Activated T-cell treated with anti-CD3 and anti-CD28 coated beads, Interleukin-2, amount 50 U/mL, for 24 hours (primary cell): ENCODE measurements around the gene VSTM4.

Experiments
- DNase-seq: peaks from one replicate; pipeline ENCODE4 v3.0.0-alpha.2; 2020
- H3K27ac Mint-ChIP-seq: 2 replicates; pipeline ENCODE4 v1.8.0; 2020; ENCODE audit warnings: mild to moderate bottlenecking, mixed read lengths
- H3K27me3 Mint-ChIP-seq: 2 replicates; pipeline ENCODE4 v1.8.0; 2020; ENCODE audit warnings: mixed read lengths
- H3K36me3 Mint-ChIP-seq: 2 replicates; pipeline ENCODE4 v1.8.0; 2020; ENCODE audit warnings: low read depth, mixed read lengths
- H3K4me1 Mint-ChIP-seq: 2 replicates; pipeline ENCODE4 v1.8.0; 2020; ENCODE audit warnings: low read depth, mixed read lengths
- H3K4me3 Mint-ChIP-seq: 2 replicates; pipeline ENCODE4 v1.8.0; 2020; ENCODE audit warnings: mild to moderate bottlenecking, moderate library complexity, mixed read lengths
- H3K9me3 Mint-ChIP-seq: 2 replicates; pipeline ENCODE4 v1.8.0; 2020; ENCODE audit warnings: mixed read lengths

Gene VSTM4

GRCh38 chr10:49115015-49115795 is at the start of gene VSTM4:
Gene VSTM4 (minus strand): TSS chr10:49115522. CDS start chr10:49115485, 37 bp downstream.
- H3K27ac Mint-ChIP-seq: no peak within 1 kb of the TSS
- H3K4me3 Mint-ChIP-seq: peak within 1 kb of the TSS; percentile 39
- no peak for DNase-seq

GRCh38 chr10:49164559-49165188 is 49.4 kb upstream of the VSTM4 start:
- Mint-ChIP-seq H3K9me3 (no peaks in the 10 kb centered on the region), H3K27ac (peak overlapping the region; percentile 23), H3K4me3 (no peak overlapping the region), H3K36me3 (peaks cover 13% of the 10 kb centered on the region), H3K27me3 (no peaks in the 10 kb centered on the region), H3K4me1 (peaks cover 21% of the 10 kb centered on the region)
- peak; percentile 60 for DNase-seq

More at GRCh38 chr10:49115015-49115795, at the start of gene VSTM4:
- no peaks in the 10 kb centered on the region for H3K9me3 Mint-ChIP-seq
- peaks cover 57% of the 10 kb centered on the region for H3K27me3 Mint-ChIP-seq
- peaks cover 3% of the 10 kb centered on the region for H3K4me1 Mint-ChIP-seq
- no peaks in the 10 kb centered on the region for H3K36me3 Mint-ChIP-seq

- H3K27ac Mint-ChIP-seq: no peak overlapping the region
- H3K9me3 Mint-ChIP-seq: no peaks in the 10 kb centered on the region
- no peak overlapping the region for H3K4me3 Mint-ChIP-seq
- no peaks in the 10 kb centered on the region for H3K27me3 Mint-ChIP-seq
- H3K4me1 Mint-ChIP-seq: peaks cover 21% of the 10 kb centered on the region
- peaks cover 13% of the 10 kb centered on the region for H3K36me3 Mint-ChIP-seq
- no peak for DNase-seq
Measured at GRCh38 chr10:49163741-49164140, 48.4 kb upstream of the VSTM4 start.

- no peak for DNase-seq
- Mint-ChIP-seq H3K27me3 (peaks cover under 1% of the 10 kb centered on the region), H3K9me3 (no peaks in the 10 kb centered on the region), H3K36me3 (peaks cover 13% of the 10 kb centered on the region), H3K4me1 (peaks cover 21% of the 10 kb centered on the region), H3K4me3 (no peak overlapping the region), H3K27ac (no peak overlapping the region)
Measured at GRCh38 chr10:49162761-49163310, 47.5 kb upstream of the VSTM4 start.

GRCh38 chr10:49162063-49162462 is 46.7 kb upstream of the VSTM4 start:
- Mint-ChIP-seq H3K36me3 (peaks cover 13% of the 10 kb centered on the region), H3K27me3 (peaks cover 3% of the 10 kb centered on the region), H3K9me3 (no peaks in the 10 kb centered on the region), H3K27ac (no peak overlapping the region), H3K4me1 (peaks cover 23% of the 10 kb centered on the region), H3K4me3 (no peak overlapping the region)
- DNase-seq: no peak

- Mint-ChIP-seq H3K36me3 (peaks cover 13% of the 10 kb centered on the region), H3K27ac (no peak overlapping the region)
- no peak for DNase-seq
Measured at GRCh38 chr10:49161411-49161997, 46.2 kb upstream of the VSTM4 start.

GRCh38 chr10:49160814-49161213 is 45.5 kb upstream of the VSTM4 start:
- Mint-ChIP-seq H3K36me3 (peaks cover 12% of the 10 kb centered on the region), H3K27ac (no peak overlapping the region)

More at GRCh38 chr10:49161411-49161997, 46.2 kb upstream of the VSTM4 start:
- Mint-ChIP-seq H3K4me3 (no peak overlapping the region), H3K27me3 (peaks cover 3% of the 10 kb centered on the region), H3K4me1 (peaks cover 23% of the 10 kb centered on the region), H3K9me3 (no peaks in the 10 kb centered on the region)

GRCh38 chr10:49160110-49160509 is 44.8 kb upstream of the VSTM4 start:
- no peaks in the 10 kb centered on the region for H3K9me3 Mint-ChIP-seq
- DNase-seq: no peak
- H3K4me1 Mint-ChIP-seq: peaks cover 17% of the 10 kb centered on the region
- H3K27me3 Mint-ChIP-seq: peaks cover 3% of the 10 kb centered on the region
- H3K4me3 Mint-ChIP-seq: no peak overlapping the region
- H3K36me3 Mint-ChIP-seq: peaks cover 14% of the 10 kb centered on the region
- no peak overlapping the region for H3K27ac Mint-ChIP-seq

More at GRCh38 chr10:49160814-49161213, 45.5 kb upstream of the VSTM4 start:
- DNase-seq: no peak
- Mint-ChIP-seq H3K27me3 (peaks cover 3% of the 10 kb centered on the region), H3K4me1 (peaks cover 17% of the 10 kb centered on the region), H3K4me3 (no peak overlapping the region), H3K9me3 (no peaks in the 10 kb centered on the region)

- Mint-ChIP-seq H3K4me3 (no peak overlapping the region), H3K36me3 (peaks cover 7% of the 10 kb centered on the region), H3K27me3 (peaks cover 6% of the 10 kb centered on the region), H3K4me1 (peaks cover 5% of the 10 kb centered on the region), H3K9me3 (no peaks in the 10 kb centered on the region), H3K27ac (no peak overlapping the region)
- no peak for DNase-seq
Measured at GRCh38 chr10:49158915-49159314, 43.6 kb upstream of the VSTM4 start.

GRCh38 chr10:49158404-49158803 is 43.1 kb upstream of the VSTM4 start:
- H3K36me3 Mint-ChIP-seq: peaks cover 7% of the 10 kb centered on the region

GRCh38 chr10:49157229-49157628 is 41.9 kb upstream of the VSTM4 start:
- H3K4me1 Mint-ChIP-seq: peaks cover 5% of the 10 kb centered on the region
- no peak overlapping the region for H3K4me3 Mint-ChIP-seq
- H3K27me3 Mint-ChIP-seq: peaks cover 12% of the 10 kb centered on the region
- no peak for DNase-seq
- H3K27ac Mint-ChIP-seq: no peak overlapping the region
- no peaks in the 10 kb centered on the region for H3K9me3 Mint-ChIP-seq
- H3K36me3 Mint-ChIP-seq: peaks cover 7% of the 10 kb centered on the region

More at GRCh38 chr10:49158404-49158803, 43.1 kb upstream of the VSTM4 start:
- Mint-ChIP-seq H3K27me3 (peaks cover 6% of the 10 kb centered on the region), H3K4me3 (no peak overlapping the region), H3K4me1 (peaks cover 5% of the 10 kb centered on the region), H3K9me3 (no peaks in the 10 kb centered on the region), H3K27ac (no peak overlapping the region)
- DNase-seq: no peak

GRCh38 chr10:49154641-49155040 is 39.3 kb upstream of the VSTM4 start:
- no peak overlapping the region for H3K4me3 Mint-ChIP-seq
- H3K9me3 Mint-ChIP-seq: no peaks in the 10 kb centered on the region
- H3K36me3 Mint-ChIP-seq: peaks cover 5% of the 10 kb centered on the region
- H3K4me1 Mint-ChIP-seq: peaks cover 4% of the 10 kb centered on the region
- H3K27me3 Mint-ChIP-seq: peaks cover 16% of the 10 kb centered on the region
- DNase-seq: no peak
- no peak overlapping the region for H3K27ac Mint-ChIP-seq

- peaks cover 16% of the 10 kb centered on the region for H3K27me3 Mint-ChIP-seq
Measured at GRCh38 chr10:49153971-49154370, 38.6 kb upstream of the VSTM4 start.

GRCh38 chr10:49153115-49153514 is 37.8 kb upstream of the VSTM4 start:
- peaks cover 4% of the 10 kb centered on the region for H3K4me1 Mint-ChIP-seq
- H3K9me3 Mint-ChIP-seq: peaks cover 5% of the 10 kb centered on the region
- no peak overlapping the region for H3K4me3 Mint-ChIP-seq
- H3K36me3 Mint-ChIP-seq: peaks cover 5% of the 10 kb centered on the region
- DNase-seq: no peak
- H3K27ac Mint-ChIP-seq: no peak overlapping the region
- peaks cover 20% of the 10 kb centered on the region for H3K27me3 Mint-ChIP-seq

More at GRCh38 chr10:49153971-49154370, 38.6 kb upstream of the VSTM4 start:
- Mint-ChIP-seq H3K4me1 (peaks cover 4% of the 10 kb centered on the region), H3K4me3 (no peak overlapping the region), H3K27ac (no peak overlapping the region), H3K36me3 (peaks cover 5% of the 10 kb centered on the region), H3K9me3 (no peaks in the 10 kb centered on the region)
- no peak for DNase-seq
